ENCODE measurements around the gene KCNMB1.

Gene KCNMB1

GRCh38 chr5:170338933-170339779, 50.0 kb downstream of the KCNMB1 start:
- DNase-seq (ENCODE audit: low spot score) = peak; percentile 61

- no peak for DNase-seq (ENCODE audit: low spot score)
Measured at GRCh38 chr5:170338291-170338690, 50.9 kb downstream of the KCNMB1 start.

GRCh38 chr5:170337045-170337733, 52.0 kb downstream of the KCNMB1 start:
- DNase-seq (ENCODE audit: low spot score) = no peak

- DNase-seq (ENCODE audit: low spot score) = no peak
Measured at GRCh38 chr5:170336065-170336464, 53.1 kb downstream of the KCNMB1 start.

GRCh38 chr5:170334626-170335025, 54.5 kb downstream of the KCNMB1 start:
- DNase-seq (ENCODE audit: low spot score) = no peak

GRCh38 chr5:170333161-170333910, 55.8 kb downstream of the KCNMB1 start:
- DNase-seq (ENCODE audit: low spot score) = no peak

- DNase-seq (ENCODE audit: low spot score) = no peak
Measured at GRCh38 chr5:170332058-170332457, 57.1 kb downstream of the KCNMB1 start.

- DNase-seq (ENCODE audit: low spot score) = no peak
Measured at GRCh38 chr5:170330568-170331054, 58.6 kb downstream of the KCNMB1 start.

GRCh38 chr5:170329524-170329923, 59.6 kb downstream of the KCNMB1 start:
- no peak for DNase-seq (ENCODE audit: low spot score)

GRCh38 chr5:170327829-170328228, 61.3 kb downstream of the KCNMB1 start:
- DNase-seq (ENCODE audit: low spot score) = no peak

GRCh38 chr5:170327168-170327567, 62.0 kb downstream of the KCNMB1 start:
- DNase-seq (ENCODE audit: low spot score) = no peak
